ENCODE data around the gene HSPG2.

HSPG2 gene

GRCh38 chr1:21818656-21819055 lies 118.5 kb downstream of the HSPG2 start:
- H3K27me3 ChIP-seq (ENCODE audit: control insufficient read depth in 1 of 2, insufficient read depth in 2 of 2, low read length in 2 of 2) = peaks cover 0 to under 1% of the 10 kb centered on the region in 2 donors
- H3K9ac ChIP-seq (ENCODE audit: low read depth in 1 of 2, low read length in 2 of 2) = no peak overlapping the region
- peaks cover 8 to 14% of the 10 kb centered on the region in 2 donors for H3K4me1 ChIP-seq (ENCODE audit: control insufficient read depth in 1 of 2, insufficient read depth in 2 of 2, low read length in 2 of 2)
- H3K9me3 ChIP-seq (ENCODE audit: control insufficient read depth in 1 of 2, low read length in 2 of 2) = no peaks in the 10 kb centered on the region
- peaks cover 0 to 10% of the 10 kb centered on the region in 2 donors for H3K36me3 ChIP-seq (ENCODE audit: control insufficient read depth in 1 of 2, insufficient read depth in 2 of 2, low read length in 2 of 2)
- H3K27ac ChIP-seq (ENCODE audit: low read depth, low read length) = no peak overlapping the region
- no peak overlapping the region for H3K4me3 ChIP-seq (ENCODE audit: low read depth in 1 of 2, low read length in 2 of 2)

DNA sequence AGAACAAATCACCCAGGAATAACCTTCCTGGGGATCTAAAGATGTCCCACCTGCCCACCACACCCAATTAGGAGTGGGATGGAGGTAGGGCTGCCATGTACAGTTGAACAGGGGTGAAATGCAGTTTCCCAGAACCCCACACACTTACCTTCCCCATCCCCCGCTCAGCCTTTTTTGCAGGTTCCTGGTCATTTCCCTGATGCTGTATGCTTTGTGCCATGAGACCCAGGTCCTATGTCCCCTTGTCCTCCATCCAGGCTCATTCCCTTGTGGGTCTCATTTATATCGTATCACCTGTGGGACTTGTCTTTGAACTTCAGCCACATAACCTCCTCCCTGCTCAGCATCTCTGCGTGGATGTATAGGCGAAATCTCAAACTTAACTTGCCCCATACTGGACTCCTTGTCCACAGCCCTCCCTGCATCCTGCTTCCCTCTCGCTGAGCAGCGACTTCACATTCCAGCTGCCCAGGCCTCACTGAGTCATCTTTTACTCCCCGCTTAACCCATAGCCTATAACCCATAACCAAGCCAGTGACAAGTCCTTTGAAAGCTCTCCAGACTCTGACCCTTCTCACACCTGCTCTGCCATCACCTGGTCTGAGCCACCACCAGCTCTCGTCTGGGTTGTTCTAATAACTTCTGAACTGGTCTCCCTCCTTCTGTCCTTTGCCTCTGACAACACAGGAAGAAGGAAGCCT lies 120.4 kb downstream of the HSPG2 start:
- H3K9ac ChIP-seq (ENCODE audit: low read depth in 1 of 2, low read length in 2 of 2) = no peak overlapping the region
- no peaks in the 10 kb centered on the region for H3K36me3 ChIP-seq (ENCODE audit: control insufficient read depth in 1 of 2, insufficient read depth in 2 of 2, low read length in 2 of 2)
- H3K27ac ChIP-seq (ENCODE audit: low read depth, low read length) = no peak overlapping the region
- no peaks in the 10 kb centered on the region for H3K9me3 ChIP-seq (ENCODE audit: control insufficient read depth in 1 of 2, low read length in 2 of 2)
- peaks cover 8 to 14% of the 10 kb centered on the region in 2 donors for H3K4me1 ChIP-seq (ENCODE audit: control insufficient read depth in 1 of 2, insufficient read depth in 2 of 2, low read length in 2 of 2)
- H3K4me3 ChIP-seq (ENCODE audit: low read depth in 1 of 2, low read length in 2 of 2) = no peak overlapping the region
- peaks cover 0 to 3% of the 10 kb centered on the region in 2 donors for H3K27me3 ChIP-seq (ENCODE audit: control insufficient read depth in 1 of 2, insufficient read depth in 2 of 2, low read length in 2 of 2)

DNA sequence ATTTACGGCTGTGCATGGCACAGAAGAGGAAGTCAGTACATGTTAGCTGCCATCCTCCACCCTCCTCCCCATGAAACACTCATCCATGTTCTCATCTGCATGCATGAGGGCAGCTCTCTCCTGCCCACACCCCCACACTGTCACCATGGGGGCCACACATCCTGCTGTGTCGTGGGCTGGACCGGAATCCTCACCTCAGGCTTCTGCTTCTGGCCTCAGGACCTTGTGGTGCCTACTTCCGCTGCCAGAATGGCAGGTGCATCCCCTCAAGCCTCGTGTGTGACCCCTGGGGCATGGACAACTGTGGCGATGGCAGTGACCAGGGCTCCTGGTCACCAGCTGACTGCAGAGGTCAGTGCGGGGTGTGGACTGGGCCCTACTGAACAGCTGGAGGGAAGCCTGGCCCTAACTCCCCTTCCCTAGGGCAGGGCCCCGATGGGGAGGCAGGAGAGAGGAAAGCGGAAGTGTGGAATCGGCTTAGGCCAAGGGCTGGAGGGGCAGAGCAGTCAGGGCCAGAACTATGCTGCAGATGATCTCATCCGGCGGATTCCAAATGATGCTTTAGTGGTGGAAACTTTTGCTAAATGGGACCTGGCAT lies 121.3 kb downstream of the HSPG2 start:
- H3K4me1 ChIP-seq (ENCODE audit: control insufficient read depth in 1 of 2, insufficient read depth in 2 of 2, low read length in 2 of 2) = peaks cover 8 to 14% of the 10 kb centered on the region in 2 donors
- H3K9me3 ChIP-seq (ENCODE audit: control insufficient read depth in 1 of 2, low read length in 2 of 2) = no peaks in the 10 kb centered on the region
- peaks cover 0 to 3% of the 10 kb centered on the region in 2 donors for H3K27me3 ChIP-seq (ENCODE audit: control insufficient read depth in 1 of 2, insufficient read depth in 2 of 2, low read length in 2 of 2)
- no peak overlapping the region for H3K9ac ChIP-seq (ENCODE audit: low read depth in 1 of 2, low read length in 2 of 2)
- no peak overlapping the region for H3K27ac ChIP-seq (ENCODE audit: low read depth, low read length)
- no peaks in the 10 kb centered on the region for H3K36me3 ChIP-seq (ENCODE audit: control insufficient read depth in 1 of 2, insufficient read depth in 2 of 2, low read length in 2 of 2)
- no peak overlapping the region for H3K4me3 ChIP-seq (ENCODE audit: low read depth in 1 of 2, low read length in 2 of 2)

GRCh38 chr1:21814981-21815582 lies 122.0 kb downstream of the HSPG2 start:
- Histone ChIP-seq H3K9ac (ENCODE audit: low read depth in 1 of 2, low read length in 2 of 2) (no peak overlapping the region), H3K4me3 (ENCODE audit: low read depth in 1 of 2, low read length in 2 of 2) (no peak overlapping the region), H3K9me3 (ENCODE audit: control insufficient read depth in 1 of 2, low read length in 2 of 2) (no peaks in the 10 kb centered on the region), H3K27ac (ENCODE audit: low read depth, low read length) (no peak overlapping the region), H3K27me3 (ENCODE audit: control insufficient read depth in 1 of 2, insufficient read depth in 2 of 2, low read length in 2 of 2) (peaks cover 0 to 3% of the 10 kb centered on the region in 2 donors), H3K4me1 (ENCODE audit: control insufficient read depth in 1 of 2, insufficient read depth in 2 of 2, low read length in 2 of 2) (peaks cover 8 to 14% of the 10 kb centered on the region in 2 donors), H3K36me3 (ENCODE audit: control insufficient read depth in 1 of 2, insufficient read depth in 2 of 2, low read length in 2 of 2) (no peaks in the 10 kb centered on the region)

GRCh38 chr1:21814241-21814918 lies 122.7 kb downstream of the HSPG2 start:
- Histone ChIP-seq H3K9me3 (ENCODE audit: control insufficient read depth in 1 of 2, low read length in 2 of 2) (no peaks in the 10 kb centered on the region), H3K27me3 (ENCODE audit: control insufficient read depth in 1 of 2, insufficient read depth in 2 of 2, low read length in 2 of 2) (peaks cover 0 to 3% of the 10 kb centered on the region in 2 donors), H3K27ac (ENCODE audit: low read depth, low read length) (no peak overlapping the region), H3K4me3 (ENCODE audit: low read depth in 1 of 2, low read length in 2 of 2) (peak overlapping the region; percentile 54 to 60), H3K36me3 (ENCODE audit: control insufficient read depth in 1 of 2, insufficient read depth in 2 of 2, low read length in 2 of 2) (no peaks in the 10 kb centered on the region), H3K9ac (ENCODE audit: low read depth in 1 of 2, low read length in 2 of 2) (peak overlapping the region; percentile 18 to 30), H3K4me1 (ENCODE audit: control insufficient read depth in 1 of 2, insufficient read depth in 2 of 2, low read length in 2 of 2) (peaks cover 8 to 14% of the 10 kb centered on the region in 2 donors)

DNA sequence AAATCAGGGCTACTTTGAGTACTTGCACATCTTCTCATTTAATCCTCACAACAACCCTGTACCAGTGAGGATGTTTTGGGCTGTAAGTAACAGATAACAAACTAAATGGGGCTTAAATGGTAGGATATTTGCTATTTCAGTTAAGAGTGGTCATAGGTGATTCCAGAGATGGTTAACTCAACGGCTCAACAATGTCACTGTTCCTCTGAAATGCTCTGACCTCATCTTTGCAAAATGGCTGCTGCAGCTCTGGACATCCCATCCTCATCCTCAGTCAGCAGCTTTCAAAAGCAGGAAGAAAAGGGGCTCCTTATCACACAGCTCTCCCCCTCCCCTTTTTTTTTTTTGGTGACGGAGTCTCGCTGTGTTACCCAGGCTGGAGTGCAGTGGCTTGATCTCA lies 123.6 kb downstream of the HSPG2 start:
- Histone ChIP-seq H3K9me3 (ENCODE audit: control insufficient read depth in 1 of 2, low read length in 2 of 2) (no peaks in the 10 kb centered on the region), H3K4me1 (ENCODE audit: control insufficient read depth in 1 of 2, insufficient read depth in 2 of 2, low read length in 2 of 2) (peaks cover 7 to 14% of the 10 kb centered on the region in 2 donors), H3K36me3 (ENCODE audit: control insufficient read depth in 1 of 2, insufficient read depth in 2 of 2, low read length in 2 of 2) (no peaks in the 10 kb centered on the region), H3K4me3 (ENCODE audit: low read depth in 1 of 2, low read length in 2 of 2) (no peak overlapping the region), H3K9ac (ENCODE audit: low read depth in 1 of 2, low read length in 2 of 2) (no peak overlapping the region), H3K27me3 (ENCODE audit: control insufficient read depth in 1 of 2, insufficient read depth in 2 of 2, low read length in 2 of 2) (peaks cover 0 to 3% of the 10 kb centered on the region in 2 donors), H3K27ac (ENCODE audit: low read depth, low read length) (no peak overlapping the region)

- Histone ChIP-seq H3K36me3 (ENCODE audit: control insufficient read depth in 1 of 2, insufficient read depth in 2 of 2, low read length in 2 of 2) (no peaks in the 10 kb centered on the region), H3K27me3 (ENCODE audit: control insufficient read depth in 1 of 2, insufficient read depth in 2 of 2, low read length in 2 of 2) (peaks cover 0 to 3% of the 10 kb centered on the region in 2 donors), H3K9me3 (ENCODE audit: control insufficient read depth in 1 of 2, low read length in 2 of 2) (no peaks in the 10 kb centered on the region), H3K27ac (ENCODE audit: low read depth, low read length) (no peak within 1 kb of the TSS), H3K4me1 (ENCODE audit: control insufficient read depth in 1 of 2, insufficient read depth in 2 of 2, low read length in 2 of 2) (peaks cover 3 to 9% of the 10 kb centered on the region in 2 donors), H3K4me3 (ENCODE audit: low read depth in 1 of 2, low read length in 2 of 2) (no peak within 1 kb of the TSS), H3K9ac (ENCODE audit: low read depth in 1 of 2, low read length in 2 of 2) (no peak within 1 kb of the TSS)
These were observed 125.2 kb downstream of the HSPG2 start, which contains the start of gene LDLRAD2 for GRCh38 chr1:21811875-21812305. Gene LDLRAD2, plus strand, starts transcription at chr1:21812265. Its CDS starts 187 bp downstream, at chr1:21812452.

DNA sequence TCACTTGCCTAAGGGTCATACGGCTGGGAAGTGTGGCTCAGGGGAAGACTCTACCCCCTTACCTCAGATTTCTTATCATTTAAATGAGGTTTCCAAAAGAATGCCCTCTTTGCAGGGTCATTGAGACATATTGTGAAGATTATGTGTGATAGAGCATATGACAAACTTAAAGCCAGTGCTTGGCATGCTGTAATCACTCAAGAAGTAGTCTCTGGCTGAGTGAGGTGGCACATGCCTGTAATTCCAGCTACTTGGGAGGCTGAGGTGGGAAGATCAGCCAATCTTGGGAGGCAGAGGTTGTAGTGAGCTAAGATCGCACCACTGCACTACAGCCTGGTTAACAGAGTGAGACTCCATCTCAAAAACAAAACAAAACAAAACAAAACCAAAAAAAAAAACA lies 132.6 kb downstream of the HSPG2 start:
- no peak overlapping the region for H3K27ac ChIP-seq (ENCODE audit: low read depth, low read length)
- no peaks in the 10 kb centered on the region for H3K27me3 ChIP-seq (ENCODE audit: control insufficient read depth in 1 of 2, insufficient read depth in 2 of 2, low read length in 2 of 2)
- no peaks in the 10 kb centered on the region for H3K9me3 ChIP-seq (ENCODE audit: control insufficient read depth in 1 of 2, low read length in 2 of 2)
- H3K9ac ChIP-seq (ENCODE audit: low read depth in 1 of 2, low read length in 2 of 2) = no peak overlapping the region
- no peaks in the 10 kb centered on the region for H3K36me3 ChIP-seq (ENCODE audit: control insufficient read depth in 1 of 2, insufficient read depth in 2 of 2, low read length in 2 of 2)
- H3K4me3 ChIP-seq (ENCODE audit: low read depth in 1 of 2, low read length in 2 of 2) = no peak overlapping the region
- no peaks in the 10 kb centered on the region for H3K4me1 ChIP-seq (ENCODE audit: control insufficient read depth in 1 of 2, insufficient read depth in 2 of 2, low read length in 2 of 2)

GRCh38 chr1:21801100-21801499 lies 136.0 kb downstream of the HSPG2 start:
- Histone ChIP-seq H3K36me3 (ENCODE audit: control insufficient read depth in 1 of 2, insufficient read depth in 2 of 2, low read length in 2 of 2) (no peaks in the 10 kb centered on the region), H3K27me3 (ENCODE audit: control insufficient read depth in 1 of 2, insufficient read depth in 2 of 2, low read length in 2 of 2) (no peaks in the 10 kb centered on the region), H3K9ac (ENCODE audit: low read depth in 1 of 2, low read length in 2 of 2) (no peak overlapping the region), H3K4me1 (ENCODE audit: control insufficient read depth in 1 of 2, insufficient read depth in 2 of 2, low read length in 2 of 2) (no peaks in the 10 kb centered on the region), H3K27ac (ENCODE audit: low read depth, low read length) (no peak overlapping the region), H3K4me3 (ENCODE audit: low read depth in 1 of 2, low read length in 2 of 2) (no peak overlapping the region), H3K9me3 (ENCODE audit: control insufficient read depth in 1 of 2, low read length in 2 of 2) (no peaks in the 10 kb centered on the region)

DNA sequence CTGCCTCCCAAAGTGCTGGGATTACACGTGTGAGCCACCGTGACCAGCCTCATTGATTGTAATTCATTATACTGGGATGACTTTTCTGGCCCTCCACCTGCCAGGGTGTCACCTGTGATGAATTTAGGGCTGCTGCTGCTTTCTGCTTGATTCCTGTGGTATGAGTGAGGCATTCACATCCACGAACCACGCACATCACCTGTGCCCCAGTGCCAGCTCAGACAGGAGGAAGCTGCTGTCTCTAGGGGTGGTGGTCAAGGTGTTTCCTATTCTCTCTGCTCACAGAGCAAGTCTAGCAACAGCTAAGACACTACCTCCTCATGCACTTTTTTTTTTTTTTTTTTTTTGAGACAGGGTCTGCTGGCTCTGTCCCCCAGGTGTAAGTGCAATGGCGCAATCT lies 137.4 kb downstream of the HSPG2 start:
- H3K9me3 ChIP-seq (ENCODE audit: control insufficient read depth in 1 of 2, low read length in 2 of 2) = peaks cover 5 to 6% of the 10 kb centered on the region in 2 donors
- no peak overlapping the region for H3K9ac ChIP-seq (ENCODE audit: low read depth in 1 of 2, low read length in 2 of 2)
- no peaks in the 10 kb centered on the region for H3K4me1 ChIP-seq (ENCODE audit: control insufficient read depth in 1 of 2, insufficient read depth in 2 of 2, low read length in 2 of 2)
- H3K27me3 ChIP-seq (ENCODE audit: control insufficient read depth in 1 of 2, insufficient read depth in 2 of 2, low read length in 2 of 2) = no peaks in the 10 kb centered on the region
- H3K27ac ChIP-seq (ENCODE audit: low read depth, low read length) = no peak overlapping the region
- H3K36me3 ChIP-seq (ENCODE audit: control insufficient read depth in 1 of 2, insufficient read depth in 2 of 2, low read length in 2 of 2) = no peaks in the 10 kb centered on the region
- no peak overlapping the region for H3K4me3 ChIP-seq (ENCODE audit: low read depth in 1 of 2, low read length in 2 of 2)
